Germinal center (tissue), 1 donor: Measurements from ENCODE around the gene BEX3.
"Not testable (repeated sequence)": the region's sequence is repeated elsewhere in the genome, so short reads cannot be mapped to it uniquely, and the experiment has no call there.

Experiments
- DNase-seq: peaks from one replicate; pipeline ENCODE4 v3.0.0; 2012; ENCODE audit warnings: mixed read lengths, low spot score

BEX3 gene

GRCh38 chrX:103376118-103376978 lies at the start of gene BEX3:
Gene BEX3, plus strand, starts transcription at chrX:103376538. Its CDS starts 984 bp downstream, at chrX:103377522.
- DNase-seq = peak; percentile 17

- no peak for DNase-seq
Measured at GRCh38 chrX:103329991-103330390, 46.3 kb upstream of the BEX3 start, which contains the start of gene TCEAL7. Gene TCEAL7, plus strand, starts transcription at chrX:103330239. Its CDS starts 1,165 bp downstream, at chrX:103331404.

- no peak for DNase-seq
Measured at GRCh38 chrX:103330681-103331288, 45.6 kb upstream of the BEX3 start.

GRCh38 chrX:103338663-103339062 lies 37.7 kb upstream of the BEX3 start:
- no peak for DNase-seq

- DNase-seq = peak; percentile 8
Measured at GRCh38 chrX:103343105-103343504, 33.2 kb upstream of the BEX3 start.

GRCh38 chrX:103344606-103345005 lies 31.7 kb upstream of the BEX3 start:
- no peak for DNase-seq

GRCh38 chrX:103347682-103348397 lies 28.5 kb upstream of the BEX3 start:
- DNase-seq = no peak

GRCh38 chrX:103356130-103356798 lies 20.1 kb upstream of the BEX3 start, which contains the start of gene TCEAL9:
Gene TCEAL9, plus strand, starts transcription at chrX:103356506. Its CDS starts 1,179 bp downstream, at chrX:103357685.
- no peak for DNase-seq

GRCh38 chrX:103356858-103357257 lies 19.5 kb upstream of the BEX3 start:
- DNase-seq = no peak

GRCh38 chrX:103357871-103358270 lies 18.5 kb upstream of the BEX3 start:
- no peak for DNase-seq

GRCh38 chrX:103359605-103360004 lies 16.7 kb upstream of the BEX3 start:
- DNase-seq = not testable (repeated sequence)

GRCh38 chrX:103360092-103360491 lies 16.2 kb upstream of the BEX3 start:
- DNase-seq = no peak

GRCh38 chrX:103360916-103361315 lies 15.4 kb upstream of the BEX3 start:
- no peak for DNase-seq

GRCh38 chrX:103361798-103362197 lies 14.5 kb upstream of the BEX3 start:
- no peak for DNase-seq

GRCh38 chrX:103362474-103362873 lies 13.9 kb upstream of the BEX3 start:
- no peak for DNase-seq

GRCh38 chrX:103363046-103363445 lies 13.3 kb upstream of the BEX3 start:
- no peak for DNase-seq

- DNase-seq = no peak
Measured at GRCh38 chrX:103367502-103367901, 8.8 kb upstream of the BEX3 start.

GRCh38 chrX:103369479-103369878 lies 6.9 kb upstream of the BEX3 start:
- no peak for DNase-seq

GRCh38 chrX:103372886-103373285 lies 3.5 kb upstream of the BEX3 start:
- DNase-seq = no peak

- no peak for DNase-seq
Measured at GRCh38 chrX:103373581-103373980, 2.8 kb upstream of the BEX3 start.

- DNase-seq = no peak
Measured at GRCh38 chrX:103376979-103377324, 614 bp downstream of the BEX3 start.

GRCh38 chrX:103378990-103379389 lies 2.7 kb downstream of the BEX3 start:
- DNase-seq = no peak
